Endothelial cell of umbilical vein (primary cell): ENCODE results near the gene CNOT10. TPM values are rescaled to one million over a fixed set of nuclear protein-coding genes. Genes with fewer than 3 reads are reported as not detected.
A peak's percentile ranks its signal among the peaks of the same experiment; 100 is the strongest.

Source experiments
- BruUV-seq: library from RNA; stranded (reverse); fragments of 400-500 nt; replicated peaks from 2 replicates; lab custom pipeline; 2021; lab: Mats Ljungman, UMichigan
- CTCF ChIA-PET: fragments of 300-600, 350-600 bp; sonication (Branson Sonifier 250); formaldehyde crosslinking; loops from one replicate; lab custom pipeline; 2021; ENCODE audit warnings: antibody characterized with exemption, inconsistent platforms; lab: Charles Lee
- POLR2A ChIA-PET: fragments of 300-600, 350-600 bp; sonication (Branson Sonifier 250); formaldehyde crosslinking; loops from one replicate; lab custom pipeline; 2021; ENCODE audit warnings: antibody characterized with exemption, inconsistent platforms; lab: Charles Lee
- DNase-seq: peaks from one replicate; pipeline ENCODE4 v3.0.0-alpha.2; 2011; ENCODE audit warnings: low read depth, low spot score
- FAIRE-seq: peaks from 2 replicates; lab custom pipeline; 2011; peaks lifted over from hg19 to GRCh38; lab: Jason Lieb, UNC
- H2AFZ ChIP-seq: 2 replicates; pipeline ENCODE4 v1.6.0; 2012; ENCODE audit warnings: low read depth, low read length, control low read depth, inconsistent platforms
- H3K27ac ChIP-seq: 2 replicates; pipeline ENCODE4 v1.5.1; 2011; ENCODE audit warnings: low read depth, mild to moderate bottlenecking, control low read depth, low read length, moderate library complexity; ENCODE audit not compliant: insufficient read depth
- H3K27me3 ChIP-seq, 2 experiments: 2 replicates each; pipeline versions ENCODE4 v1.6.0 to v1.6.1; 2011; ENCODE audit warnings: low read length in 2 of 2, mixed read lengths in 1 of 2; ENCODE audit not compliant: control insufficient read depth in 2 of 2, insufficient read depth in 2 of 2
- H3K36me3 ChIP-seq, 2 experiments: 2 replicates in 1 of 2; 3 replicates in 1 of 2; pipeline ENCODE4 v1.5.1; 2011; ENCODE audit warnings: low read length in 2 of 2, mild to moderate bottlenecking in 1 of 2, moderate library complexity in 1 of 2; ENCODE audit not compliant: control insufficient read depth in 2 of 2, insufficient read depth in 2 of 2; ENCODE audit errors: extremely low read depth in 1 of 2
- H3K4me1 ChIP-seq: 3 replicates; pipeline ENCODE4 v1.5.1; 2011; ENCODE audit warnings: mild to moderate bottlenecking, low read length; ENCODE audit not compliant: control insufficient read depth, insufficient read depth; ENCODE audit errors: extremely low read depth
- H3K4me2 ChIP-seq: 2 replicates; pipeline ENCODE4 v1.6.1; 2011; ENCODE audit warnings: low read length, control low read depth, mixed read lengths; ENCODE audit not compliant: insufficient read depth
- H3K4me3 ChIP-seq, 3 experiments: fragments of 200-600 bp in 1 of 3; sonication (generic), shearing (Covaris generic) in 1 of 3; replicated peaks in 1 of 3; 2 replicates each; pipeline ENCODE4 v1.5.1; 2011 to 2016; ENCODE audit warnings: control low read depth in 3 of 3, low read length in 3 of 3, mild to moderate bottlenecking in 2 of 3, inconsistent platforms in 1 of 3, low read depth in 1 of 3, moderate library complexity in 1 of 3; ENCODE audit not compliant: insufficient read depth in 1 of 3
- H3K79me2 ChIP-seq: 2 replicates; pipeline ENCODE4 v1.6.0; 2012; ENCODE audit warnings: low read length, inconsistent platforms; ENCODE audit not compliant: control insufficient read depth, insufficient read depth
- H3K9ac ChIP-seq: replicated peaks from 2 replicates; pipeline ENCODE3; 2011; ENCODE audit warnings: low read length, control low read depth; ENCODE audit not compliant: insufficient read depth; ENCODE audit errors: extremely low read depth
- H3K9me1 ChIP-seq: replicated peaks from 3 replicates; pipeline ENCODE4 v1.6.0; 2011; ENCODE audit warnings: mild to moderate bottlenecking, low read length; ENCODE audit not compliant: control insufficient read depth, insufficient read depth; ENCODE audit errors: extremely low read depth
- H3K9me3 ChIP-seq: replicated peaks from 2 replicates; pipeline ENCODE4 v1.5.1; 2012; ENCODE audit warnings: low read length, inconsistent platforms; ENCODE audit not compliant: control insufficient read depth, insufficient read depth
- H4K20me1 ChIP-seq: replicated peaks from 2 replicates; pipeline ENCODE3; 2011; ENCODE audit warnings: mild to moderate bottlenecking, low read length; ENCODE audit not compliant: control insufficient read depth, insufficient read depth; ENCODE audit errors: extremely low read depth
- EZH2 ChIP-seq: IDR thresholded peaks from 2 replicates; pipeline ENCODE4 v1.6.1; 2012; ENCODE audit warnings: borderline replicate concordance, low read depth, mild to moderate bottlenecking, moderate library complexity, low read length, inconsistent platforms; ENCODE audit not compliant: severe bottlenecking
- FOS ChIP-seq: IDR thresholded peaks from 2 replicates; pipeline ENCODE4 v1.6.1; 2011; ENCODE audit warnings: mild to moderate bottlenecking, low read length, moderate library complexity, borderline replicate concordance; ENCODE audit not compliant: insufficient read depth
- GATA2 ChIP-seq: IDR thresholded peaks from 2 replicates; pipeline ENCODE4 v1.7.0; 2011; ENCODE audit warnings: low read depth, mild to moderate bottlenecking, moderate library complexity, mixed read lengths, low read length; ENCODE audit not compliant: insufficient read length, insufficient read depth
- JUN ChIP-seq: IDR thresholded peaks from 2 replicates; pipeline ENCODE4 v1.6.1; 2011; ENCODE audit warnings: borderline replicate concordance, low read depth; ENCODE audit not compliant: insufficient read length, insufficient read depth
- POLR2AphosphoS5 ChIP-seq: IDR thresholded peaks from 2 replicates; pipeline ENCODE4 v1.6.1; 2012; ENCODE audit warnings: low read depth, mild to moderate bottlenecking, control low read depth, low read length, moderate library complexity; ENCODE audit not compliant: insufficient read depth
- dilution Hi-C: fragments of 300-500 bp; cut with MboI; formaldehyde crosslinking; loops from one replicate; pipeline ENCODE4 v1.15.0; 2019; ENCODE audit warnings: low sequenced_read_pairs; ENCODE audit not compliant: extremely low pct_ligation_motif_present
- intact Hi-C: fragments of 100-400 bp; cut with micrococcal nuclease; formaldehyde crosslinking; loops from one replicate; pipeline ENCODE4 v1.10.0; 2022
- polyA plus RNA-seq, 4 experiments: library from polyadenylated mRNA; depleted of rRNA in 3 of 4; stranded (reverse) in 3 of 4; unstranded in 1 of 4; fragments of >200 nt; gene quantifications; 2 replicates each; pipeline versions ENCODE4 v1.2.1 to v1.2.3, GENCODE V29; 2011 to 2012; ENCODE audit warnings: missing spikeins in 1 of 4
- total RNA-seq: library from RNA; stranded (reverse); gene quantifications from 2 replicates; pipeline ENCODE4 v1.2.3, GENCODE V29; 2021
- TF ChIP-seq, protein P1 (sequence below): IDR thresholded peaks from 2 replicates; pipeline ENCODE4 v1.6.1; 2011; ENCODE audit not compliant: insufficient read depth, insufficient read length
- TF ChIP-seq, protein P2 (sequence below), 2 donors: IDR thresholded peaks; 1 replicate in 1 of 2; 2 replicates in 1 of 2; pipeline ENCODE4 v1.5.1; 2011; ENCODE audit warnings: low read length in 2 of 2, mild to moderate bottlenecking in 2 of 2, moderate library complexity in 2 of 2, control low read depth in 1 of 2, inconsistent platforms in 1 of 2, low read depth in 1 of 2; ENCODE audit not compliant: insufficient read depth in 1 of 2; ENCODE audit errors: extremely low read depth in 1 of 2

CNOT10 gene
- total and polyA plus RNA-seq, 2 donors (not counting 3 experiments of a cell fraction or from before 2014, with no cell fraction given), result 23.6 to 28.6 TPM

DNA sequence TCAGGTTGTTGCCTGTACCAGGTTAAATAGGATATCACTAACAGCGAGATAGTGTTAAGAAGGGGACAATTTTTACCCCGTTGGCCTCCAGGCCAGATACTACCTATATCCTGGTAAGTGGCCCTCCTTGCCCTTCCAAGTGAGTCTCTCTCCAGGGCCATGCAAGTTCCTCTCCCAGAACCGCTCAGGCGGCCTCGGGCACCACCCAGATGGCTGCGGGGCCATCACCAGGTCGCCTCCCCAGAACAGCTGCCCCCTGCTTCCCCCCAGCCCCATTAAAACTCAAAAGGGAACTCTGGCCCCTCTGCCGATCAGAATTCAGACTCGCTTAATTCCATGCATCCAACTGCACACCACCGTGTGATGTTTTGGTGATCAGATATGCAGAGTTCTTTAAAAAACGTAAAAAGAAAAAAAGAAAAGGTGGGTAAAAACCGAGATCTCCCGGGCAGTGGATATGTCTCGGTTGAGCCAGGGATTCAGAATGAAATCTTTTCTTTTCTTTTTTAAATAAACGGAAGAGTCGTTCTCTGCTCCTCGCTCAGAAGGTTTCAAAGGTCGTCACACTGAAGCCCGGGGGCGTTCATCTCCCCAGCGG is 131.0 kb downstream of the CNOT10 start:
- H3K4me2 ChIP-seq, result no peak overlapping the region
- no peak overlapping the region for H3K27ac ChIP-seq
- no peaks in the 10 kb centered on the region for H3K36me3 ChIP-seq
- CTCF ChIA-PET, result no interaction called here
- H3K9me3 ChIP-seq, result no peaks in the 10 kb centered on the region
- peaks cover 53 to 68% of the 10 kb centered on the region in 2 experiments for H3K27me3 ChIP-seq
- no peak overlapping the region for H2AFZ ChIP-seq
- dilution Hi-C loops (no loop called here), intact Hi-C loops (no loop called here)
- no peak overlapping the region for H3K9ac ChIP-seq
- POLR2A ChIA-PET, result no interaction called here
- no peak for DNase-seq
- FAIRE-seq, result no peak
- H3K4me1 ChIP-seq, result peaks cover 6% of the 10 kb centered on the region
- TF ChIP-seq JUN, result no peak
- TF ChIP-seq POLR2AphosphoS5, result no peak
- TF ChIP-seq, protein P1, sequence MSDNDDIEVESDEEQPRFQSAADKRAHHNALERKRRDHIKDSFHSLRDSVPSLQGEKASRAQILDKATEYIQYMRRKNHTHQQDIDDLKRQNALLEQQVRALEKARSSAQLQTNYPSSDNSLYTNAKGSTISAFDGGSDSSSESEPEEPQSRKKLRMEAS, result no peak
- no peak for TF ChIP-seq GATA2
- no peak overlapping the region for H3K4me3 ChIP-seq
- no peaks in the 10 kb centered on the region for H4K20me1 ChIP-seq
- no peaks in the 10 kb centered on the region for H3K9me1 ChIP-seq
- no peaks in the 10 kb centered on the region for H3K79me2 ChIP-seq
- no TSS peak for BruUV-seq

DNA sequence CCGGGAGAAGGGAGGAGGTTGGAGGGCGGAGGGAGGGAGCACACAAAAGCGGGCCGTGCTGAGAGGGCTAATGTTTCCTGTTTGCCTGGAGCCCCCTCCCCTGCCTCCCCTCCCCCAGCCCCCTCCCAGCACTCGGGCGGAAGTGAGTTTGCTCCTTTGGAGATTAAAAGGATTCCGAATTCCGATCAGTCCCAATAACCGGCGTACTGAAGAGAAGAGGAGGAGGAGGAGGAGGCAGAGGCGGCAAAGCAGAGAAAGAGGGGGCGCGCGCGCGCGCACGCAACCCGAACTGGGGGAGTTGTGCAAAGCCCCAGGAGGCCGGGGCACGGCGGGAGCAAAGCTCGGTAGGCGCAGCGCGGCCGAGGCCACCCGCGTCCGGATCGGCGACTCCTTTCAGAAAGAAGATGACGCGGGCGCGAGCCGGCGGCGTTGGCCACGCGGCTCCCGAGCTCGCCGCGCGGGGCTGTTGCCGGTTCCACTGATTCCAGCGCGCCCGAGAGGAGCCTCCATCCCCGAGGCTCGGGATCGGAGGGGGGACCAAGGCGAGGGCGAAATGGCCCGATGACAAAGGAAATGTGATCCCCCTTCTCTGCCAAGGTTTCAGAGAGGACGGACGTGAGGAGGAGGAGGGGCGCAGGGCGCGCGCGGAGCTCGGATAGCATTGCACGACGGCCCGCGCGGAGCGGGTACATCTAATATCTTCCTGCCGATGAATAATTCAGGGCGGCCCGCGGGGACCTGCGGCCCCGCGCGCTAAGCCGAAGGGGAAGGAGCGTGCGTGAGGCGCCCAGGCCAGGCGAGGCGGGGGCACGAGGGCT is 131.7 kb downstream of the CNOT10 start:
- ChIA-PET CTCF (no interaction called here), POLR2A (no interaction called here)
- Histone ChIP-seq H3K36me3 (no peaks in the 10 kb centered on the region), H3K27me3 (peaks cover 60 to 75% of the 10 kb centered on the region in 2 experiments), H3K9me3 (no peaks in the 10 kb centered on the region), H3K27ac (no peak overlapping the region), H4K20me1 (no peaks in the 10 kb centered on the region), H3K4me1 (peaks cover 6% of the 10 kb centered on the region), H3K4me2 (peak overlapping the region; percentile 39), H3K79me2 (no peaks in the 10 kb centered on the region), H3K4me3 (peak overlapping the region in 1 of 3 experiments; percentile 12), H2AFZ (peak overlapping the region; percentile 69), H3K9me1 (no peaks in the 10 kb centered on the region), H3K9ac (no peak overlapping the region)
- dilution Hi-C loops, result no loop called here
- DNase-seq (peak; percentile 16), FAIRE-seq (no peak)
- TF ChIP-seq, protein P2, sequence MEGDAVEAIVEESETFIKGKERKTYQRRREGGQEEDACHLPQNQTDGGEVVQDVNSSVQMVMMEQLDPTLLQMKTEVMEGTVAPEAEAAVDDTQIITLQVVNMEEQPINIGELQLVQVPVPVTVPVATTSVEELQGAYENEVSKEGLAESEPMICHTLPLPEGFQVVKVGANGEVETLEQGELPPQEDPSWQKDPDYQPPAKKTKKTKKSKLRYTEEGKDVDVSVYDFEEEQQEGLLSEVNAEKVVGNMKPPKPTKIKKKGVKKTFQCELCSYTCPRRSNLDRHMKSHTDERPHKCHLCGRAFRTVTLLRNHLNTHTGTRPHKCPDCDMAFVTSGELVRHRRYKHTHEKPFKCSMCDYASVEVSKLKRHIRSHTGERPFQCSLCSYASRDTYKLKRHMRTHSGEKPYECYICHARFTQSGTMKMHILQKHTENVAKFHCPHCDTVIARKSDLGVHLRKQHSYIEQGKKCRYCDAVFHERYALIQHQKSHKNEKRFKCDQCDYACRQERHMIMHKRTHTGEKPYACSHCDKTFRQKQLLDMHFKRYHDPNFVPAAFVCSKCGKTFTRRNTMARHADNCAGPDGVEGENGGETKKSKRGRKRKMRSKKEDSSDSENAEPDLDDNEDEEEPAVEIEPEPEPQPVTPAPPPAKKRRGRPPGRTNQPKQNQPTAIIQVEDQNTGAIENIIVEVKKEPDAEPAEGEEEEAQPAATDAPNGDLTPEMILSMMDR (IDR thresholded peaks at IDR 0.05; ENCODE audit: extremely low read depth in 1 of 2, insufficient read depth in 1 of 2, low read depth in 1 of 2, low read length in 2 of 2), result no peak
- TF ChIP-seq FOS (no peak), POLR2AphosphoS5 (no peak), EZH2 (peak; percentile 66), GATA2 (no peak)
- intact Hi-C loops, result no loop called here
- no TSS peak for BruUV-seq
